HL-60/S4 (cell line): ENCODE data around the gene NKX6-2.
"Not testable (repeated sequence)": the region's sequence is repeated elsewhere in the genome, so short reads cannot be mapped to it uniquely, and the experiment has no call there.

ENCODE experiments used
- in situ Hi-C: fragments of 300-500 bp; cut with MboI; formaldehyde crosslinking; loops from 2 replicates; pipeline ENCODE4 v1.14.3; 2022; ENCODE audit warnings: low sequenced_read_pairs

NKX6-2 gene

DNA sequence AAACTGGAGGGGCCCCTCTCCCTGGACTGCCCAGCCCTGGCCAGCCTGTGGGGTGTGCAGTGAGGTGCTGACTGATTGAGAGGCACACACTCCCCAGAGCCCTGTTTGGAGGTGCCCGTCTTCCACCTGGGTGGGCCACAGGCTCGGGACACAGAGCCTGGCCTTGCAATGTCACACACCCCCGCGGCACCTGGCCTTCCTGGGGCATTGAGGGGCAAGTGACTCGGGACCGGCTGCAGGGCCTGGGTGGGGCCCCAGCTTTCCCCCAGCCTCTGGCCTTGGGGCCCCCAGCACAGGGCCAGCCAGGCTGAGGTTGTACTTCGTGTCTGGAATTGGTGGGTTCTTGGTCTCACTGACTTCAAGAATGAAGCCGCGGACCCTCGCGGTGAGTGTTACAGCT lies 13.9 kb upstream of the NKX6-2 start:
- in situ Hi-C loops = no loop called here

DNA sequence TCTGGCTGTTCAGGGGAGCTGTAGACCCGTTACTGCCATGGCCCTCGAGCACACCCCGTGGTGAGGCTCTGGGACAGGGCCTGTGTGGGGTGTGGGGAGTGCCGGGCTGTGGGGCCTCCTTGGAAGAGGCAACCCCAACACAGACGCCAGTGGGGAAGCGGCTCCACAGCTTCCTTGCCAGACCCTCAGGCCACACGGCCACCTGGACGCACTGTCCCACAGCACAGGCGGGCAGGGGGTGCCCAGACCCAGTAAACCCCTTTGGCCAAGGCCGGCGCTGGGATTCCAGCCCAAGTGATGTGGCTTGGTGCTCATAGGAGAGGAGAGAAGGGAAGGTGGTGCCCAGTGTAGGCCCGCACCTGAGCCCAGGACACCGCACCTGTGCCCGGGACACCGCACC lies 12.9 kb upstream of the NKX6-2 start:
- in situ Hi-C loops = no loop called here

DNA sequence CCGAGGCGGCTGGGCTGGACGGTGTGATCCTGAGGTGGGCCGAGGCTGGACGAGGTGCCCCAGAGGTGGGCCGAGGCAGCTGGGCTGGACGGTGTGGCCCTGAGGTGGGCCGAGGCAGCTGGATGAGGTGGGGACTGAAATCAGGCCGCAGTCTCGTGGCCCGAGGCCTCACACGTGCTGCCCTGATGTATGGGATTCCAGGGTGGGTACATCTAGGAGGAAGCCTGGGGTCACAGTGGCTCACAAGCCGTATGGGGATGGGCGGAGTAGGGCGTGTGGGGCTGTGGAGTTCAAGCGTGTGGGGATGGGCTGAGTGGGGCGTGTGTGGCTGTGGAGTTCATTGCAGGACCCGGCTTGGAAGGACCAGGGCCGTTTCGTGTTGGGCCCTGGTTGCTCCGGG lies 12.5 kb upstream of the NKX6-2 start:
- in situ Hi-C loops = no loop called here

DNA sequence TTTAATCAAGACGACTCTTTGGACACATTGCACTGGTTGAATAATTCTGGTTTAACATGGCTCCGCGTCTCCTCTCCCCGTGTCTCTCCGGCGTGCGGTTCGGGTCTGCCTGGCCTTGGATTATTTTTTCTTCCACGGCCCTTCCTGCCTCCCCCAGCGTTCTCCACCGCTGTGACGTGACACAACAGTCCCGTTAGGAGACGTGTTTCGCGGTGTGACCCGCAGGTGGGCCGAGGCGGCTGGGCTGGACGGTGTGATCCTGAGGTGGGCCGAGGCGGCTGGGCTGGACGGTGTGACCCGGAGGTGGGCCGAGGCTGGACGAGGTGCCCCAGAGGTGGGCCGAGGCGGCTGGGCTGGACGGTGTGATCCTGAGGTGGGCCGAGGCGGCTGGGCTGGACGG lies 12.0 kb upstream of the NKX6-2 start:
- in situ Hi-C loops = not testable (repeated sequence)

DNA sequence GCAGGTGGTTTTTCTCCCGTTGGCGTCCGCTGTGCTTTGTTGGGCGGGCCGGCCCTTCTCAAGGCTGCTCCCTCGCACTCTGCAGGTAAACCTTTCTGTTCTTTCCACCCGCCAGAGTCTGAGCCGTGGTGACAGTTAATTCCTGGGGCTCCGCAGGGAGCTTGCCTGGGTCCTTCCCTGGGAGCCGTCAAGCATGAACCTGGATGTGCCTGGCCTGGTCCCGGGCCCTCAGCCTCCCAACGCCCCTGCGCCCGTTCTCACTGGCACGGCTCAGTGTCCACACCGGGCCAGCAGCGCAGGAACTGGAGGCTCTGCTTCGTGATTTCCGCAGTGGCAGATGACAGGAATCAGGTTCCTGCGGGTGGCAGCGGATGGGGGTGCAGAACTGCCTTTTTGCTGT lies 10.9 kb upstream of the NKX6-2 start:
- in situ Hi-C loops = no loop called here

DNA sequence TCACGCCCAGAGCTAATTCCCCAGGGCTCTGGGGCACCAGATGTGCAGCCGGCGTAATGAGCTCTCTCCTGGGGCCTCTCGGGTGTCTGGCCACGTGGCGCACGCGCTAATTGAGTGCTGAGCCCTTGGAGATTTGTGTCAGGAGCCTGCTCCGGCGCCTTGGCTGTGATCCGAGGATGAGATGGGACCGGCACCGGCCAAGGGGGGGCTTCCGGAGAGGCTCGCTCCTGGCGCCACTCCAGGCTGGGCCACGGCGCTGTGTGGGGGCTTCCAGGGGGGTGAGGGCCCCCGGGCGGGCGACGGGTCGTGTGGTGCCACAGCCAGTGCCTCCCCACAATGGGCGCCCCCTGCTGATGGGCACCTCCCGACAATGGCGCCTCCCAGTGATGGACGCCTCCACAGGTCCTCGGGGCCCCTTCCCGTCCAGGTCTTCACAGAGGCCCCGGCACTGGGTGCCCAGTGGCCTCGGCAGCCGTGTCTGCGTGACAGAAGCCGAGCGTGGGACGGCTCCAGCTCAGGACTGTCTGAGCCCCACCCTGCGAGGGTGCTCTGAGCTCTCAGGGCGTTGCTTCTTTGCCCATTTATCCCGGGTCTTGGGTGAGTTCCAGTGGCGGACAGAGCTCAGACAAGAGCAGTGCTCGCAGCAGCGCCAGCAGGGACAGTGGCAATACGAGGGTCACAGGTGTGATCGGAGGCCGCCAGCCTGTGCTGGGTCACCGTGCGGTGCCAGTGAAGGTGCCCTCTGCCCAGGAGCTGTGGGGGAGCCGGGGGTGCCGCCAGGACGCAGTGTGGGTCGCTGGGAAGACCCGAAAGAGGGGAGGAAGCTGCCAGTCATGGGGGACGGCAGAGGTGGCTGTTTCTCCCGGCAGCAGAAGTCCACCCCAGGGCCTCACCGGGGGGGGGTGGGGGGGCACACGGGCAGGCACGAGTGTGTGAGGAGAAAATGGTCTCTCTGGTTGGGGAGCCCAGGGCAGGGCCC lies 8.2 kb upstream of the NKX6-2 start:
- in situ Hi-C loops = no loop called here

DNA sequence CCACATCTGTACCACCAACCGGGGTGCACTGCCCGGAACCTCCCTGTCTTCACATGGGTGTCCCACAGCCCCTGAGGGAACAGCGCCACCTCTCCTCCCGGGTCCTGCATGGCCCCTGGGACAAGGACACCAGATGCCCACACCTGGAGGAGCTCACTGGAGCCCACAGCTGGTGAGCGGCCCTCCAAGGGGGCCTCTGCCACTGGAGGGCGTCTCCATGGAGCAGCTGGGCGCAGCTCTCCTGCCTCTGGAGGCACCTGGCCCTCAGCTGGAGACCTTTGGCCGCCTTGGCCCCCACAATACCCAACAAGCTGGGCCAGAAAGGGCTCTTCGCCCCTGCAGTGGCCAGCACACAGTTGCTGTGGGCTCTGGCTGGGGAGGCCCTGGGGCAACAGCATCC lies 7.3 kb upstream of the NKX6-2 start:
- in situ Hi-C loops = no loop called here

DNA sequence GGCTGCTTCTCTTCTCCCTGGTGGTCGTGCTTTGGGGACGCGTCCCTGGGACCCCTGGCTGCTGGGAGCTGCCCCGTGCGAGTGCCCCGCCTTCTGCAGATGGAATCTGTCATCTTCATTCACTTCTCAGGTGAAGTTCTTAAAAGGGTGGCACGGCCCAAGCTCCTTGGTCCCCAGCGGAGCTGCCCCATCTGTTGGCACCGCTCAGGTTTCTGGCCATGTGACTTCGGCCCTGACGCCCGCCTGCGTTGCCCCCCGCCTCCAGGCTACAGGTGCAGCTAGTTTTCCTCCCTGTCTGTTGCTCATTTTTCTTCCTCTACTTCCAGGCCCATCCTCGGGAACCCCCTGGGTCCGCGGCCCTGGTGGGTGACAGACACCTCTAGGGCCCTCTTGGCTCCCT lies 6.8 kb upstream of the NKX6-2 start:
- in situ Hi-C loops = no loop called here

DNA sequence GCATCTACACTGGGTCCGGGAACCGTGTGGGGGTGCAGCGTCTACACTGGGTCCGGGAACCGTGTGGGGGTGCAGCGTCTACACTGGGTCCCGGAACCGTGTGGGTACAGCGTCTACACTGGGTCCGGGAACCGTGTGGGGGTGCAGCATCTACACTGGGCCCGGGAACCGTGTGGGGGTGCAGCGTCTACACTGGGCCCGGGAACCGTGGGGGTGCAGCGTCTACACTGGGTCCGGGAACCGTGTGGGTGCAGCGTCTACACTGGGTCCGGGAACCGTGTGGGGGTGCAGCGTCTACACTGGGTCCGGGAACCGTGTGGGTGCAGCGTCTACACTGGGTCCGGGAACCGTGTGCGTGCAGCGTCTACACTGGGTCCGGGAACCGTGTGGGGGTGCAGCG lies 6.2 kb upstream of the NKX6-2 start:
- in situ Hi-C loops = not testable (repeated sequence)

DNA sequence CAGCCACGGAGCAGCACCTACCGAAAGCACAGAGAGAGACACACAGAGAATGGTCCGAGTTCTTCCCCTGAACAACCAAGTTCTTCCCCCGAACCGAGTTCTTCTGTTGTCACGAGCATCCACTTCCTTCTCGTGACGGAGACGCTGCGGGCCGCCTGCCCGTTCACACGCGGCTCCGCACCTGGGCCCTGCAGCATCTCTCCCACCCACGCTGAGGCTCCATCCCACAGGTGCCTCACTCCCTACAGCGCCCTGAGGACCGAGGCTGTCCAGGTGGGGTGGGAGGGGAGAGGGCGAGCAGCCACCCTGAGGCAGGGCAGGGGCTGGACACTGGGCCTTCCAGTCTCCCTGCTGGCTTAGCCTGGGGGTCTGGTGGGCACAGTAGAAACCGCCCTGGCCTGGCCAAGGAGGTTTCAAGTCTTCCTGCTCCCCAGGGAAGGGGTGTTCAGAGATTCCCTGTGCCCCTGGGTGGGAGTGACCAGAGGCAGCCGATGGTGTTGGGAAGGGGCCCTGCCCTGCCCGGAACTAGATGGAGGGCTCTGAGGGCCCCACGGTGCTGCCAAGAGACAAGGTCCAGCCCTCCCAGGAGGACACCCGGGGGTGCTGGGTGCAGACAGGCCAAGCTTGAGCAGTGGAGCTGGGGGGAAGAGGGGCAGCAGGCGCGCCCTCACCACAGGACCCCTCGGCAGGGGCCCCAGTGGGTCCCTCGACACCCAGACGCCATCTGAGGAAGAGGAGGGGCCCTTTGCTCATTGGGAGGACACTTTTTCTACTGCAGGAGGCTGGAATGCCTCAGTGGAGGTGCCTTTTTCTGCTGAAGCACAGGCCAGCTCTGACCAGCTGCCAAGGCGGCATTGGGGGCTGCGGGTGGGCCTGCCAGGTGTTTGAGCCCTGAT lies 5.2 kb upstream of the NKX6-2 start:
- in situ Hi-C loops = no loop called here

DNA sequence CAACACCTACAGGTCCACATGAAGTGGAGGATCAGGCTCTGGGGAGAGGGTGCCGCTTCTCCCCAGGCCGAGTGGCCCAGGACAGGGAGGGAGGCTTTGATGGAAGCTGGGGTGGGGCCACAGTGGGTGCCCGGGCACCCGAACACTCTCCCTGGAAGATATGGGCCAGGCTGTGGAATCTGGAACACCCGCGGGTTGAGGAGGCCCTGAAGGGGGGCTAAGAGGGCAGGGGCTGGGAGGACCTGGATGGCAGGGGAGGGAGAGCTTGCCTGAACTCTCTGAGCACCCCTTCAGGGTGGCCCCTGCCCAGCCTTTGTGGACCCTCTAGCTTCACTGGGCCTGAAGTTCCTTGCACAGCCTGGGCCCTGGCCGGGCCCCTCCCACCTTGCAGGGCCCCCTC lies 4.5 kb upstream of the NKX6-2 start:
- in situ Hi-C loops = no loop called here

DNA sequence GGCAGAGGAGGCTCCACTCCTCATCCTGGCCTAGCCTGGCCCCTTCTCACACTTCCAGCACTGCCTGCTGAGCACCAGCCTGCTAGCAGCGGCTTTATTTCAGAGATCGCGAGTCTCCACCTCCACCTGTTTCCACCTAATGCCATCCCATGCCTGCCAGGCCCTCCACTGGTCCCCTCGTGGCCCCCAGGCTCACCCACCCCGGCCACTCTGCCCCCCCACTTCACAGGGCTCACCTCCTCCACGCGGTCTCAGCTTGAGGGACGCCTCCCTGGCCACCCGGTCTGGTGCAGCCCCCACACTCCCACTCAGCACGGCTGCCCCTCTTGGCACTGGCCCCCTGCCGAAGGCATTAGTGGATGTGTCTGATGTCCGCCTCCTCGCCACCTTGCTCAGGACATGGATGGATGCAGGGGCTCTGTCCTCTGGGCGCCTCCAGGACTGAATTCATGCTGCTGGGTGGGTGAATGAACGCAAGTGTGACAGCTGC lies 3.8 kb upstream of the NKX6-2 start:
- in situ Hi-C loops = no loop called here

DNA sequence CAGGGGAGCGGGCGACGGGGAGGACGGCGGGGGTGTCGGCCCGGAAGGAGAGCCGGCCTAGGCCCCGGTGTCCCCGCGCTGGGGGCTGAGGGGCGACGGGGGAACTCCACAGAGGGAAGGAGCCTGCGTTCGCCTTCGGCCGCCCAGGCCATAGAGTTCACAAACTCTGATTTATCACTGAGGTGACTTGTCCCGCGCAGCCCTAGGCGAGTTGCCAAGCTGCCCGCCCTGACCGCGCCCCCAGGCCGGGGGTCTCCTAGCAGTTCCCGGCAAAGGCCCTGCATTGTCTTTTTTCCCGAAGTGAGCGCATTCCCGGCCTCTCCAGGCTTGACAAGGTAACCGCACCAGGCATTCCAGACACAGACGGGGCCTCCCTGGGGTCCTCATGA lies 2.9 kb upstream of the NKX6-2 start:
- in situ Hi-C loops = no loop called here

DNA sequence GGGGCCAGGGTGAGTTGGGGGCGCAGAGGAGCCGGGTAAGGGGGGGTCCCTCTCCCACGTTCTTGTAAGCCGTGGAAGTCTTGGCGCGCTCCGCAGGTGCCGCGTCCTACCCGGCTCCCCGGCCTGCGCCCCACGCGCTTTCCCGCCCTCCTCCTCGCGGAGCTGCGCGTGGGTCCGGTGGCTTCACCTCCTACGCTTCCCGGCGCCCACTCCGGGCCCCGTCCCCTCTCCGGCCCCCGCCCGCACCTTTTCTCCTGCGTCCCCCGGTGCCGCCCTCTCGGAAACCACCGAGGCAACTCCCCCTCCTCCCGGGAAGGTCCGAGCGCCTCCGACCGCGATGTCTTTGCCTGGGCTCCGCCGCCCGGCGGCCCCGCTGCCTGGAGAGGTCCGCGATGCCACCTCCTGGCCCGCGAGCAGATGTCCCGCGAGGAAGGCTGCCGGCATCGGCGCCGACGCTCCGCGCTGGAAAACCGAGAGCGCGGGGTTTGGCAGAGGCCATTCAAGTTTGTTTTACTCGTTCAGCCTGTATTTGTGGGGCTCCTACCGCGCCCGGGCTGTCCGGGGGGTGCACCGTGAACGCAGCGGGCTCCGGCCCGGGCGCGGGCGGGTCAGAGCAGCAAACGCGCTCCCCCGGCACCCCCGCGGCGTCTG lies 2.4 kb upstream of the NKX6-2 start:
- in situ Hi-C loops = no loop called here

DNA sequence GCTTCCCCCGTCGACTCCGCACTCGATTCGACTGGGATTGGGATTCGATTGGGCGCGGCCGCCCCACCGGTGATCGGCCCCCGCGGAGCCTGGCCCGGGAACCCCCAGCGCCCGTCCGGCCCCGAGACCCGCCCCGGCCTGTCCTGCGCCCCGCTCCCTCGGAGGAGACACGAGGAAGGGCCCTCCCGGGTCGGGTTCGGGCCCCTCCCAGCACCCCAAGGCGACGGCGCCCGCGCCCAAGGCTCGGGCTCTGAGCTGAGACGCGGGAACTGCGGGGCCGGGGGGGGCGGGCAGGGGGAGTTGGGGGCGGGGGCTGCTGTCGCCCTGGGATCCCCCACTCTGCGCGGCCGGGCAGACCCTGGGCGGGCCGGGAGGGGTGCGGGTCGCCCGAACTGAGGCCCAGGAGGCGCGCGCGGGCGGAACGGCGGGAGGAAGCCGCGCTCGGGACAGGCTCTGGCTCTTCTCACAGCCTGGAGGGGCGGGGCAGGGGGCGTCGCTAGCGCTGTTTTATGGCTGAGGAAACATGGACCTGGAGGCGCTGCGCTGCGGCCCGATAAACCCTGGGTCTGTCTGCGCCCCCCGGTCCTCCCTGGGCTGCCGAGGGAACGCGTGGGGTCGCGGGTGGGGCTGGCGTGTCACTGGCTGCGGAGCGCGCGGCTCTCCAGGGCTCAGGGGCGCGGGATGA lies 1.7 kb upstream of the NKX6-2 start:
- in situ Hi-C loops = no loop called here

DNA sequence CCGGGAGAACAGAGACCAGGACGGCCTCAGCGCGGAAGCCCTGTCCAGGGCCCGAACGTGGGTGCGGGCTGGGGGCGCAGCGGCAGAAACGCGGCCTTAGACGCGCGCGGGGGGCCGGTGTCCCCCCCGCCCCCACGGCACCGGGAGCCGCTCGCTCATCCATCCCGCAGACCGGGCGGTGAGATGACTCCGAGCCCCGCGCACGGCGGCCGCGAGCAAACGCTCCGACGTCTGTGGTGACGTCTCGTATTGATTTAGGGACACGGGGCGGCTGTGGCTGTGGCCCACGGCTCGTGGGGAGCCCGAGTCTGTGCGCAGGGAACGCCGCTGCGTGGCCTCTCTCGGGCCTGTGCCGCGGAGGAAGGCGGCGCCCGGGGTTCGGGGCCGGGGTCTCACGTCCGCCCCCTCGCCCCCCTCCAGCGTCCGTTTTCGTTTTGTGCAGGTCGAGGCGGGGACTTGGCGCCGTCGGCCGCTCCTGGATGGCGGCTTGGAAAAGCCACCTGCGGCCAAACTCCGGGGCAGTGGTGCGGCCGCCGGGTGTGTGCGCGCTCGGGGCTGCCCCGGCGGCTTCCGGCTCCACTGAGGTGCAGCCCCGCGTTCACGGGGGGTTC lies 1.0 kb upstream of the NKX6-2 start:
- in situ Hi-C loops = no loop called here

DNA sequence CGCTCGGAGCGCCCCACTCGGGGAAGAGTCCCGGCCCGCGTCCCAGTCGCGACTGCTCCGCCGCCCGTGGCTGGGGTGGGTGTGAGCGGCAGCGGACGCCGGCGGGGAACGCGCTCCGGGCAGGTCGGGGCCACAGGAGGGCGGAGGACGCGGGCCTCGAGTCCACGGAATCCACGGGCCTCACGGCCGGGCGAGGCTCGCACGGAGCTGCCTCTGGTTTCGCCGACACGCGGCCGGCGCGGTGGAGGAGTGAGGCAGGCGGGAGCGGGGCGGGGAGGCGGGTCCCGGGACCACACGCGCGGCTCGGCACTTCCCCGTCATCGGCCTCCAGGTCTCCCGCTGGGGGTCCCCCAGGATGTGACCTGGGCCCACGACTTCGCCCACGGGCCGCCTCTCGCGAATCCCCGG lies 533 bp upstream of the NKX6-2 start:
- in situ Hi-C loops = no loop called here

DNA sequence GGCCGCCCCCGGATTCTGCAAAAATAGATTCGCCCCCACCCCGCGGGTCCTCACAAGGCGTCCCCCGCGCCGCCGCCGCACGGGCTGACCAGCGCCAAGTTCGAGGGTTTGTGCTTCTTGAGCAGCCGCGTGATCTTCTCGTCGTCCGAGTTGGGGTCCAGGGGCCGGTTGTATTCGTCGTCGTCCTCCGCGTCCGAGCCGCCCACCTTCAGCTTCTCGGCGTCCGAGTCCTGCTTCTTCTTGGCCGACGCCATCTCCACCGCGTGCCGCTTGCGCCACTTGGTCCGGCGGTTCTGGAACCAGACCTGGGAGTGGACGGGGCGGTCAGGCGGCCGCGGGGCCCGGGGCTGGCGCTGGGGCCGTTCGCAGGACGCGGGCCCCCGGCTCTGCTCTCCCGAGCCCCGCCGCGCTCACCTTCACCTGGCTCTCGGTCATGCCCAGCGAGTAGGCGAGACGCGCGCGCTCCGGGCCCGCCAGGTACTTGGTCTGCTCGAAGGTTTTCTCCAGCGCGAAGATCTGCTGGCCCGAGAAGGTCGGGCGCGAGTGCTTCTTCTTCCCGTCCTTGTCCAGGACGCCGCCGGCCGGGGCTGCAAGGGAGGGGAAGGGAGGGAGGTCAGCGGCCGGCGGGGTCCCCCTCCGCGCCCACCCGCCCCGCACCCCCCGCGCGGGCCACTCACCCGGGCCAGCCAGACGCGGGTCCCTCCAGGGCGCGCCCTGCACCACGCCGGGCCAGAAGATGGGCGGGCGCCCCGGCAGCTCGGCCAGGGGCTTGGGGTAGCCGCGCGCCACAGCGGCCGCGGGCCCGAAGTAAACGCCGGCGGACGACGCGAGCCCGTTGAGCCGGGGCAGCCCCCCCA lies 853 bp downstream of the NKX6-2 start:
- in situ Hi-C loops = no loop called here
